ENCODE results near the gene P4HA2.

P4HA2 gene

DNA sequence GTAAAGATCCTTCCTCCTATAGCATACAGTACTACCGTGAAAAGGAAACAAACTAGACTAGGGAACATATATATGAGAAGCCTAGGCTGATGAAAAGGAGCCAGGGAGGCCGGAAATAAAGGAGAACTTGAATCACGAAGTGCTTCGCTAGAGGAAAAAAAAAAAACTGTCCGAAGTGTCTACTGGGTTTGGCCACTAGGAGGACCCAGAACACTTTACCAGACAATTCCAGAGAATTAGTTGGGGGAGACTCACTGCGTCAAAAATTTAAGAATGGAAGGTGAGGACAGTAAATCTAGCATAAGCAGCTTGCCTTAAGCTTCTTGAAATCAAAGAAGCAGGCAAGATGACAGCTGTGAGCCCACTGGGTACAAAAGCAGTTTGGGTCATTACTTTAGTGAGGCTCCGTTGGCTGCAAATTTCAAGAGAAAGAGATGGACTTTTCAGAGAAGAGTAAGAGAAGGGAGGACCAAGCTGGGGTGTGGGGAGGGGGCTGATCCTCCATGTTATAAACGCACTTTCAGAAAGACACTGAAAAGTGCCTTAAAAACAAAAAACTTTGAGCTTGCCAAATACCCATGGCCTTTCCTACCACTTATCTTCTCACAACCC is 47.4 kb downstream of the P4HA2 start:
- no peaks in the 10 kb centered on the region for H3K36me3 ChIP-seq (ENCODE audit: insufficient read depth, low read length)
- peak overlapping the region; percentile 57; the same call in 1 of the 2 replicates for H2AFZ ChIP-seq (ENCODE audit: low read length)
- H3K9me2 ChIP-seq (replicated peaks; ENCODE audit: low read depth, low read length), result no peaks in the 10 kb centered on the region
- no peak overlapping the region for H3K9ac ChIP-seq (ENCODE audit: low read depth, low read length, poor library complexity, severe bottlenecking)
- H3K27me3 ChIP-seq (ENCODE audit: insufficient read depth, low read length, poor library complexity, severe bottlenecking), result no peaks in the 10 kb centered on the region
- H3F3A ChIP-seq (ENCODE audit: low read depth), result no peaks in the 10 kb centered on the region
- H3K79me2 ChIP-seq (ENCODE audit: insufficient read depth, low read length), result no peaks in the 10 kb centered on the region
- peaks cover 11% of the 10 kb centered on the region for H3K4me1 ChIP-seq (ENCODE audit: insufficient read depth, low read length, poor library complexity, severe bottlenecking)
- H3K4me2 ChIP-seq (ENCODE audit: low read depth, low read length, poor library complexity, severe bottlenecking), result peak overlapping the region; percentile 16
- no peaks in the 10 kb centered on the region for H4K20me1 ChIP-seq (ENCODE audit: insufficient read depth, low read length, poor library complexity, severe bottlenecking)
- no peak for TF ChIP-seq EZH2phosphoT487 (IDR thresholded peaks at IDR 0.05; ENCODE audit: borderline replicate concordance)
- TF ChIP-seq, protein P1, sequence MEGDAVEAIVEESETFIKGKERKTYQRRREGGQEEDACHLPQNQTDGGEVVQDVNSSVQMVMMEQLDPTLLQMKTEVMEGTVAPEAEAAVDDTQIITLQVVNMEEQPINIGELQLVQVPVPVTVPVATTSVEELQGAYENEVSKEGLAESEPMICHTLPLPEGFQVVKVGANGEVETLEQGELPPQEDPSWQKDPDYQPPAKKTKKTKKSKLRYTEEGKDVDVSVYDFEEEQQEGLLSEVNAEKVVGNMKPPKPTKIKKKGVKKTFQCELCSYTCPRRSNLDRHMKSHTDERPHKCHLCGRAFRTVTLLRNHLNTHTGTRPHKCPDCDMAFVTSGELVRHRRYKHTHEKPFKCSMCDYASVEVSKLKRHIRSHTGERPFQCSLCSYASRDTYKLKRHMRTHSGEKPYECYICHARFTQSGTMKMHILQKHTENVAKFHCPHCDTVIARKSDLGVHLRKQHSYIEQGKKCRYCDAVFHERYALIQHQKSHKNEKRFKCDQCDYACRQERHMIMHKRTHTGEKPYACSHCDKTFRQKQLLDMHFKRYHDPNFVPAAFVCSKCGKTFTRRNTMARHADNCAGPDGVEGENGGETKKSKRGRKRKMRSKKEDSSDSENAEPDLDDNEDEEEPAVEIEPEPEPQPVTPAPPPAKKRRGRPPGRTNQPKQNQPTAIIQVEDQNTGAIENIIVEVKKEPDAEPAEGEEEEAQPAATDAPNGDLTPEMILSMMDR (conservative IDR thresholded peaks at IDR 0.05; ENCODE audit: low read length), result peak; percentile 69
- H3K4me3 ChIP-seq (ENCODE audit: low read length, poor library complexity, severe bottlenecking), result no peak overlapping the region
- no peaks in the 10 kb centered on the region for H3K9me3 ChIP-seq (ENCODE audit: insufficient read depth, low read depth, low read length)

DNA sequence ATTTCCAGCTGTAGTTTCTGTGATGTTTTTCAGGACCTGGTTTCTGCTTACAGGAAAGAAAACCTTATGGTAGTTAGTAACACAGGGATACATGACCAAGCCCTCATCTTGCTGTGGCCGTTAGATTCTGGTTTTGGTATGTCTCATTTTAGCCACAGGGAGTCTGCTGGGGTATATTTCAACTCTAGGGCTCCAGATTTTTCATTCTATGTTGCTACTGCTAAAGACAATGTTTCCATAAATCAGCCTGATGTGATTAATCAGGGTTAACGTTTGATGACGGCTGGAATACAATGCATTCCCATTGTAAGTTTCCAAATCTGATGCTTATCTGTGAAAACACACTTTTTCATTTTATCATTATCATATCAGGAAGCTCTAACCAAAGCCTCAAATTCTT is 48.2 kb downstream of the P4HA2 start:
- no peaks in the 10 kb centered on the region for H3K36me3 ChIP-seq (ENCODE audit: insufficient read depth, low read length)
- H3F3A ChIP-seq (ENCODE audit: low read depth), result no peaks in the 10 kb centered on the region
- no peaks in the 10 kb centered on the region for H3K9me3 ChIP-seq (ENCODE audit: insufficient read depth, low read depth, low read length)
- no peaks in the 10 kb centered on the region for H3K79me2 ChIP-seq (ENCODE audit: insufficient read depth, low read length)
- peaks cover 11% of the 10 kb centered on the region for H3K4me1 ChIP-seq (ENCODE audit: insufficient read depth, low read length, poor library complexity, severe bottlenecking)
- no peak overlapping the region for H3K4me3 ChIP-seq (ENCODE audit: low read length, poor library complexity, severe bottlenecking)
- no peaks in the 10 kb centered on the region for H3K27me3 ChIP-seq (ENCODE audit: insufficient read depth, low read length, poor library complexity, severe bottlenecking)
- H3K4me2 ChIP-seq (ENCODE audit: low read depth, low read length, poor library complexity, severe bottlenecking), result no peak overlapping the region
- no peak overlapping the region for H2AFZ ChIP-seq (ENCODE audit: low read length)
- H4K20me1 ChIP-seq (ENCODE audit: insufficient read depth, low read length, poor library complexity, severe bottlenecking), result no peaks in the 10 kb centered on the region
- TF ChIP-seq, protein P1 (conservative IDR thresholded peaks at IDR 0.05; ENCODE audit: low read length), result no peak
- TF ChIP-seq EZH2phosphoT487 (IDR thresholded peaks at IDR 0.05; ENCODE audit: borderline replicate concordance), result no peak
- no peak overlapping the region for H3K9ac ChIP-seq (ENCODE audit: low read depth, low read length, poor library complexity, severe bottlenecking)
- no peaks in the 10 kb centered on the region for H3K9me2 ChIP-seq (replicated peaks; ENCODE audit: low read depth, low read length)

DNA sequence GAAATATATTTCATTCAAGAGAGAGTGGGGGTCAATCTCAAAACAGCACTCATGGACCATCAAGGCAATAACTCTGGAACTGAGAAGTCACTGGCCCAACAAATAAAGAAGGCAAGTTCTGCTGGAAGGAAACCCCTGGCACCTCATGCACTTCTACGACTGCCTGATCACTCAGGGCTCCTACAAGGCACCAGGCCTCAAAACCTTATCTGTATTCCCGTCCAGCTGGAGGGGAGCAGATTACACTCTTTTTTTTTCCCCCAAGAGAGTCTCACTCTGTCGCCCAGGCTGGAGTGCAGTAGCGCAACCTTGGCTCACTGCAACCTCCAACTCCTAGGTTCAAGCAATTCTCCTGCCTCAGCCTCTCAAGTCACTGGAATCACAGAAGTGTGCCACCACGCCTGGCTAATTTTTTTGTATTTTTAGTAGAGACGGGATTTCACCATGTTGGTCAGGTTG is 49.9 kb downstream of the P4HA2 start:
- no peaks in the 10 kb centered on the region for H3K36me3 ChIP-seq (ENCODE audit: insufficient read depth, low read length)
- H3K4me2 ChIP-seq (ENCODE audit: low read depth, low read length, poor library complexity, severe bottlenecking), result no peak overlapping the region
- H3K9me3 ChIP-seq (ENCODE audit: insufficient read depth, low read depth, low read length), result no peaks in the 10 kb centered on the region
- no peak overlapping the region for H3K9ac ChIP-seq (ENCODE audit: low read depth, low read length, poor library complexity, severe bottlenecking)
- no peaks in the 10 kb centered on the region for H3K9me2 ChIP-seq (replicated peaks; ENCODE audit: low read depth, low read length)
- peaks cover 11% of the 10 kb centered on the region for H3K4me1 ChIP-seq (ENCODE audit: insufficient read depth, low read length, poor library complexity, severe bottlenecking)
- no peaks in the 10 kb centered on the region for H3K27me3 ChIP-seq (ENCODE audit: insufficient read depth, low read length, poor library complexity, severe bottlenecking)
- H4K20me1 ChIP-seq (ENCODE audit: insufficient read depth, low read length, poor library complexity, severe bottlenecking), result no peaks in the 10 kb centered on the region
- H2AFZ ChIP-seq (ENCODE audit: low read length), result no peak overlapping the region
- H3K4me3 ChIP-seq (ENCODE audit: low read length, poor library complexity, severe bottlenecking), result no peak overlapping the region
- TF ChIP-seq, protein P1 (conservative IDR thresholded peaks at IDR 0.05; ENCODE audit: low read length), result no peak
- TF ChIP-seq EZH2phosphoT487 (IDR thresholded peaks at IDR 0.05; ENCODE audit: borderline replicate concordance), result no peak
- no peaks in the 10 kb centered on the region for H3F3A ChIP-seq (ENCODE audit: low read depth)
- no peaks in the 10 kb centered on the region for H3K79me2 ChIP-seq (ENCODE audit: insufficient read depth, low read length)
